CD14-positive monocyte (primary cell): Measurements from ENCODE around the gene USP44. TPM values are rescaled to one million over a fixed set of nuclear protein-coding genes. Genes with fewer than 3 reads are reported as not detected.

Experiments used
- DNase-seq, 3 donors: peaks; one replicate each; pipeline ENCODE4 v3.0.0-alpha.2; 2011 to 2022
- H2AFZ ChIP-seq: 2 replicates; pipeline ENCODE4 v1.6.0; 2012; ENCODE audit warnings: mild to moderate bottlenecking, low read depth, low read length, inconsistent platforms; ENCODE audit not compliant: insufficient read depth, poor library complexity, severe bottlenecking
- H3K27ac ChIP-seq, 2 donors: 1 replicate in 1 of 2; 2 replicates in 1 of 2; pipeline ENCODE4 v1.5.1; 2012 to 2013; ENCODE audit warnings: low read length in 2 of 2, control low read depth in 1 of 2, inconsistent platforms in 1 of 2, low read depth in 1 of 2, mild to moderate bottlenecking in 1 of 2
- H3K27me3 ChIP-seq, 2 donors: one replicate each; pipeline versions ENCODE4 v1.6.0 to v1.6.1; 2011 to 2013; ENCODE audit warnings: low read length in 2 of 2; ENCODE audit not compliant: control insufficient read depth in 2 of 2, insufficient read depth in 2 of 2
- H3K36me3 ChIP-seq, 2 donors: replicated peaks in 1 of 2; 1 replicate in 1 of 2; 2 replicates in 1 of 2; pipeline versions ENCODE4 v1.5.1 to v1.6.1; 2012 to 2013; ENCODE audit warnings: low read length in 2 of 2, control low read depth in 1 of 2, inconsistent platforms in 1 of 2, mild to moderate bottlenecking in 1 of 2; ENCODE audit not compliant: insufficient read depth in 2 of 2, control insufficient read depth in 1 of 2
- H3K4me1 ChIP-seq, 2 donors: 1 replicate in 1 of 2; 2 replicates in 1 of 2; pipeline versions ENCODE4 v1.5.1 to v1.6.1; 2012 to 2013; ENCODE audit warnings: low read length in 2 of 2, control low read depth in 1 of 2, inconsistent platforms in 1 of 2, mild to moderate bottlenecking in 1 of 2, moderate library complexity in 1 of 2; ENCODE audit not compliant: insufficient read depth in 2 of 2, control insufficient read depth in 1 of 2
- H3K4me2 ChIP-seq: replicated peaks from 2 replicates; pipeline ENCODE3; 2012; ENCODE audit warnings: low read length, moderate library complexity, mild to moderate bottlenecking; ENCODE audit not compliant: poor library complexity, severe bottlenecking; ENCODE audit errors: extremely low read depth
- H3K4me3 ChIP-seq, 3 experiments: fragments of 200-600 bp in 1 of 3; sonication (generic) in 1 of 3; replicated peaks in 1 of 3; 1 replicate in 2 of 3; 2 replicates in 1 of 3; pipeline ENCODE4 v1.5.1; 2011 to 2013; ENCODE audit warnings: low read length in 3 of 3, mild to moderate bottlenecking in 3 of 3, control low read depth in 2 of 3, low read depth in 2 of 3, inconsistent platforms in 1 of 3, moderate library complexity in 1 of 3
- H3K79me2 ChIP-seq: 2 replicates; pipeline ENCODE4 v1.6.0; 2012; ENCODE audit warnings: mild to moderate bottlenecking, control low read depth, inconsistent platforms, low read length, moderate library complexity; ENCODE audit not compliant: insufficient read depth
- H3K9ac ChIP-seq: 2 replicates; pipeline ENCODE4 v1.6.0; 2017; ENCODE audit warnings: low read length, mild to moderate bottlenecking; ENCODE audit not compliant: insufficient read depth, poor library complexity, severe bottlenecking
- H3K9me3 ChIP-seq, 2 donors: replicated peaks in 1 of 2; 1 replicate in 1 of 2; 2 replicates in 1 of 2; pipeline versions ENCODE4 v1.5.1 to v1.6.1; 2012 to 2013; ENCODE audit warnings: low read length in 2 of 2, control low read depth in 1 of 2; ENCODE audit not compliant: control insufficient read depth in 1 of 2, insufficient read depth in 1 of 2
- H4K20me1 ChIP-seq: 2 replicates; pipeline ENCODE4 v1.6.0; 2012; ENCODE audit warnings: mild to moderate bottlenecking, low read length, control low read depth, moderate library complexity; ENCODE audit not compliant: insufficient read depth
- H3K27ac Mint-ChIP-seq, 7 donors: one replicate each; pipeline ENCODE4 v1.8.0; 2020; ENCODE audit warnings: mild to moderate bottlenecking in 7 of 7, mixed read lengths in 7 of 7, moderate library complexity in 6 of 7, inconsistent platforms in 2 of 7
- H3K27me3 Mint-ChIP-seq, 3 donors: one replicate each; pipeline ENCODE4 v1.8.0; 2021 to 2022; ENCODE audit warnings: low read depth in 3 of 3, mild to moderate bottlenecking in 3 of 3, mixed read lengths in 3 of 3, moderate library complexity in 3 of 3, inconsistent platforms in 1 of 3
- H3K36me3 Mint-ChIP-seq, 2 donors: one replicate each; pipeline ENCODE4 v1.8.0; 2020; ENCODE audit warnings: mixed read lengths in 2 of 2, inconsistent platforms in 1 of 2, mild to moderate bottlenecking in 1 of 2
- H3K4me1 Mint-ChIP-seq: one replicate; pipeline ENCODE4 v1.8.0; 2020; ENCODE audit warnings: mild to moderate bottlenecking, mixed read lengths
- H3K4me3 Mint-ChIP-seq, 2 donors: one replicate each; pipeline ENCODE4 v1.8.0; 2020; ENCODE audit warnings: mild to moderate bottlenecking in 2 of 2, mixed read lengths in 2 of 2, moderate library complexity in 1 of 2
- H3K9me3 Mint-ChIP-seq, 7 donors: one replicate each; pipeline ENCODE4 v1.8.0; 2020 to 2022; ENCODE audit warnings: mixed read lengths in 7 of 7, mild to moderate bottlenecking in 6 of 7, moderate library complexity in 6 of 7, inconsistent platforms in 2 of 7
- WGBS: methylation state at CpG from one replicate; pipeline ENCODE4 v1.1.5; 2013; ENCODE audit warnings: missing lambda C conversion rate; ENCODE audit not compliant: insufficient coverage; 5-methylcytosine and 5-hydroxymethylcytosine counted together
- intact Hi-C, 2 donors: fragments of 100-400 bp; cut with micrococcal nuclease; formaldehyde crosslinking; loops; one replicate each; pipeline versions ENCODE4 v1.15.0 to v1.15.1; 2023
- polyA plus RNA-seq, 3 donors: library from polyadenylated mRNA; depleted of rRNA in 1 of 3; unstranded in 2 of 3; stranded (reverse) in 1 of 3; fragments of 300-500 nt in 2 of 3; fragments of >200 nt in 1 of 3; fragmentation: Illumina TruSeq in 2 of 3; gene quantifications; 1 replicate in 2 of 3; 2 replicates in 1 of 3; pipeline ENCODE4 v1.2.3, GENCODE V29; 2012 to 2021
- TF ChIP-seq, protein P1 (sequence below): fragments of 200-600 bp; IDR thresholded peaks from one replicate; pipeline ENCODE4 v1.8.0; 2022; ENCODE audit warnings: antibody characterized with exemption, mild to moderate bottlenecking

USP44 gene
- polyA plus RNA-seq, 3 donors, result 0.12 to 0.13 TPM; not detected in 1

DNA sequence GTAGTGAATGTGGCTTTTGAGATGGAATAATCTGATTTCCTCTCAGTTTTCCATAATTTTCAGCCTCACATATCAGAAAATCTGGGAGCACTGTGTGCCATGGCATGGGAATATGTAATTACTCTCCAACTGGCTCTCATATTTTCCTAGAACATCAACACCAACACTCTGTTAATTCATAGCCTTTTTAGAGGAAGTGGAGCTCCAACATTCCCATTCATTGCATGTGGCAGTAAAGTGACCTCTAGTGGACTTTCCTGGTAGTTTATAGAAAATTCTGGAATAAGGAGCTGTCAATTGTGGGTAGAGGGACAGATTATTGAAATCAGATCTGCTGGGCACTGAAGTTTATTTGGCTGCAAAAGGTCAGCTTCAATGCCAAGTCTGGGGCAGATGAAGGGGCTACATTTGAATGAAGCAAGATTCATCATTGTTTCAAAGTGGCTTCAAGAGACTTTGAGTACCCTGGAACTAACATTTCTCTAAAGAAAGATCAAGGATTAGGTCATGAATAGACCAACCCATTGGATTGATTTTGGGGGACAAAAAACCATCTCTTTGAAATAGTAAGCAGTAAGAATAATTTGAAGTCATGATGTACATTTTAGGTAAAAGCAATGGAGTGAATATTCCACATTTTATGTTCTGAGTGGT, 23.6 kb upstream of the USP44 start:
- Histone ChIP-seq H3K9ac (no peak overlapping the region), H3K4me2 (no peak overlapping the region), H3K79me2 (no peaks in the 10 kb centered on the region), H3K27me3 (peaks cover 7 to 24% of the 10 kb centered on the region in 2 donors), H3K36me3 (no peaks in the 10 kb centered on the region), H3K9me3 (no peaks in the 10 kb centered on the region), H3K4me3 (no peak overlapping the region), H4K20me1 (no peaks in the 10 kb centered on the region), H3K4me1 (peaks cover 1 to 8% of the 10 kb centered on the region in 2 donors), H3K27ac (no peak overlapping the region), H2AFZ (no peak overlapping the region)
- TF ChIP-seq, protein P1, sequence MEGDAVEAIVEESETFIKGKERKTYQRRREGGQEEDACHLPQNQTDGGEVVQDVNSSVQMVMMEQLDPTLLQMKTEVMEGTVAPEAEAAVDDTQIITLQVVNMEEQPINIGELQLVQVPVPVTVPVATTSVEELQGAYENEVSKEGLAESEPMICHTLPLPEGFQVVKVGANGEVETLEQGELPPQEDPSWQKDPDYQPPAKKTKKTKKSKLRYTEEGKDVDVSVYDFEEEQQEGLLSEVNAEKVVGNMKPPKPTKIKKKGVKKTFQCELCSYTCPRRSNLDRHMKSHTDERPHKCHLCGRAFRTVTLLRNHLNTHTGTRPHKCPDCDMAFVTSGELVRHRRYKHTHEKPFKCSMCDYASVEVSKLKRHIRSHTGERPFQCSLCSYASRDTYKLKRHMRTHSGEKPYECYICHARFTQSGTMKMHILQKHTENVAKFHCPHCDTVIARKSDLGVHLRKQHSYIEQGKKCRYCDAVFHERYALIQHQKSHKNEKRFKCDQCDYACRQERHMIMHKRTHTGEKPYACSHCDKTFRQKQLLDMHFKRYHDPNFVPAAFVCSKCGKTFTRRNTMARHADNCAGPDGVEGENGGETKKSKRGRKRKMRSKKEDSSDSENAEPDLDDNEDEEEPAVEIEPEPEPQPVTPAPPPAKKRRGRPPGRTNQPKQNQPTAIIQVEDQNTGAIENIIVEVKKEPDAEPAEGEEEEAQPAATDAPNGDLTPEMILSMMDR, result peak; percentile 64
- peak overlapping the region in 1 of 2 donors; percentile 52 for H3K4me3 Mint-ChIP-seq
- no peak overlapping the region for H3K27ac Mint-ChIP-seq
- H3K27me3 Mint-ChIP-seq, result peaks cover 30 to 38% (median 34%) of the 10 kb centered on the region in 3 donors
- H3K9me3 Mint-ChIP-seq, result peaks cover 0 to 7% (median 0%) of the 10 kb centered on the region in 7 donors
- peaks cover 17% of the 10 kb centered on the region for H3K4me1 Mint-ChIP-seq
- peak; percentile 8 to 30 (median 12) for DNase-seq
- intact Hi-C loops, result no loop called here
- no peaks in the 10 kb centered on the region for H3K36me3 Mint-ChIP-seq

DNA sequence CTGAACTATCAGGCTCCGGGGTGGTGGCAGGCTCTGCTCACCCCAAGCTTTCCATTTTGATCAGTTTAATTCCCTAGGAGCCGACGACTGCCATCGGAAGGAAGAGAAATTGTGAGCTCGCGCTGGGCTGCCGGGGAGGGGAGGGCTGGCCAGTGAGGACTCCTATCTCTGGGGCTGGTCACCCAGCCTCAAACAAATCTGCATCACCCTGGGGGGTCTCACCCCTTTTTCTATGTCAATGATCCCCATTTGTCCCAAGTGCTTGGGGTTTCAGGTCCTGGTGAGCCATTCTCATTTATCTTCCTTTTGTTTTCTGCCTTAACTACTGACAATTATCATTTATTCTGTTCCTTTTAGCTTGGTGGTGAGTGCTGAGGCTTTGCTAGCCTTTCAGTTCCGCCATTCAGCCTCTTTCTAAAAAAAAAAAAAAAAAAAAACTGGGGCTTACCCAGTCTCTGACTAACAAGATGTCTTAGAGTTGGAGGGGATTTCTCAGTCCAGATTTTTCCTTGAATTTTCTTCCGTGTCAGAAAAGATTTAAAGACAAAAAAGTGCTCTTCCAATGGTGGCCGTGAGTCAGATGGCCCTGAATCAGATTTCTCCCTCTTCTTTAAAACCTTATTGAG, 22.8 kb upstream of the USP44 start:
- no peaks in the 10 kb centered on the region for H3K9me3 ChIP-seq
- DNase-seq, result peak in 1 of 3 donors; percentile 39
- H3K36me3 ChIP-seq, result no peaks in the 10 kb centered on the region
- Mint-ChIP-seq H3K27ac (peak overlapping the region in 1 of 7 donors; percentile 43), H3K9me3 (peaks cover 0 to 7% (median 0%) of the 10 kb centered on the region in 7 donors), H3K27me3 (peaks cover 30 to 38% (median 35%) of the 10 kb centered on the region in 3 donors), H3K36me3 (no peaks in the 10 kb centered on the region), H3K4me1 (peaks cover 16% of the 10 kb centered on the region), H3K4me3 (peak overlapping the region; percentile 56 to 85)
- 40% methylated on average over 5 of the region's 10 CpGs for WGBS
- no peaks in the 10 kb centered on the region for H4K20me1 ChIP-seq
- peak overlapping the region; percentile 50 for H3K4me2 ChIP-seq
- H3K9ac ChIP-seq, result no peak overlapping the region
- intact Hi-C loops, result no loop called here
- H3K4me3 ChIP-seq, result no peak overlapping the region
- TF ChIP-seq, protein P1, result no peak
- no peaks in the 10 kb centered on the region for H3K79me2 ChIP-seq
- peaks cover 0 to 7% of the 10 kb centered on the region in 2 donors for H3K4me1 ChIP-seq
- H2AFZ ChIP-seq, result peak overlapping the region; percentile 66
- peaks cover 7 to 30% of the 10 kb centered on the region in 2 donors for H3K27me3 ChIP-seq
- H3K27ac ChIP-seq, result no peak overlapping the region
